Measurements from ENCODE around the gene RAI14.
"Not testable (repeated sequence)": the region's sequence is repeated elsewhere in the genome, so short reads cannot be mapped to it uniquely, and the experiment has no call there.

RAI14 gene

DNA sequence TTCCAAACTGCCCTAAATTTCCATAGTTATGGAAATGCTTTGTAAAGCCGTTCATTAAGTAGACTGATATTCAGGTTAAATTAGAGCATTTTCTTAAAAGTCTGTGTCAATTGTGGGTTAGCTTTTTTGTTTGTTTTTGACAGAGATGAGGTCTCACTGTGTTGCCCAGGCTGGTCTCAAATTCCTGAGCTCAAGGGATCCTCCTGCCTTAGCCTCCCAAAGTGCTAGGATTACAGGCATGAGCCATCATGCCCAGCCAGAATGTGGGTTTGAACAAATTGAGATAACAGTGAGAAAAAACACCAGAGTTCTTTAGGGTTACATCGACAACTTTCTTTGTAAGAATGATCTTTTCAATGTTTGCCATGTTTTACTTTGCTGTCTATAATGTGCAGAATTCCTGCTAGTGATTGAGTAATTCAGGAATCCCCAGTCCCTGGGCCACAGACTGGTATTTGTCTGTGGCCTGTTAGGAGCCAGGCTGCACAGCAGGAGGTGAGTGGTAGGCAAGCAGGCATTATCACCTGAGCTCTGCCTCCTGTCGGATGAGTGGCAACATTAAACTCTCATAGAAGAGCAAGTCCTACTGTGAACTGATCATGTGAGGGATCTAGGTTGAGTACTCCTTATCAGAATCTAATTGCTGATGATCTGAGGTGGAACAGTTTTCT lies 80.5 kb downstream of the RAI14 start:
- DNase-seq, result no peak

- DNase-seq, result no peak
Measured at GRCh38 chr5:34737731-34738130, 81.6 kb downstream of the RAI14 start.

GRCh38 chr5:34738381-34738780 lies 82.3 kb downstream of the RAI14 start:
- no peak for DNase-seq

- DNase-seq, result no peak
Measured at GRCh38 chr5:34740389-34740806, 84.3 kb downstream of the RAI14 start.

GRCh38 chr5:34742061-34742460 lies 85.9 kb downstream of the RAI14 start:
- no peak for DNase-seq

DNA sequence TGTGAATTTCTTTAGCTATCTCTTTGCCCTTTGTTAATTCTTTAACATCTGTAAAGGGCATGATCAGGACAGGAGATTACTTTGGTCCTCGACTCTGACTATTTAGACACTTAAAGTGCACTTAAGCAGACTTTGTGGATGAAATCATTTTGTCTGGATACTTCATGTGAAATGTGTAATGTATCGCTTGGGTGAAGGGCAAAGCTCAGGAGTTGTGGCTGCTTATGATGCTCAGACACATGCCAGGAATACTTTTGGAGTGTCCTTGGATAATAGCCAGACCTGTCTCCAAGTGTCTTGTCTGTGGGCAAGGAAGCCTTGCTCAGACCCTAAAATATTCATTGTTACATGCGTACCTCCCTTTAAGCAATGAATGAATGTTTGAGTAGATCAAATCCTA lies 87.8 kb downstream of the RAI14 start:
- no peak for DNase-seq

DNA sequence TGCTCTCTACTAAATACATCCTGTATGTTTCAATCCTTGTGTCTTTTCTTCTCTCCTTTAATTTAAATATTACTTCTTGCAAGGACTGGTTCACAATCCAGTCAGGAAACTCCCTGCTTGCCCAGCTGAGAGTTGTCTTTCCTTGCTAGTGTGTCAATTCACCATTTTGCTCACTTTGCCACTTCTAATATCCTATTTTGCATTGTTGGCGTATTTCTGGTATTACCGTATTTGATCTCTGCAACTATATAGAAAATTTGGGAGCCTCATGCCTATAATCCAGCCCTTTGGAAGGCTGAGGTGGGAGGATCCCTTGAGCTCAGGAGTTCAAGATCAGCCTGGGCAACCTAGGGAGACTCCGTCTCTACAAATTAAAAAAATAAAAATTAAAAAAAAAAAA lies 92.3 kb downstream of the RAI14 start:
- DNase-seq, result no peak

GRCh38 chr5:34749431-34749873 lies 93.3 kb downstream of the RAI14 start:
- DNase-seq, result no peak

DNA sequence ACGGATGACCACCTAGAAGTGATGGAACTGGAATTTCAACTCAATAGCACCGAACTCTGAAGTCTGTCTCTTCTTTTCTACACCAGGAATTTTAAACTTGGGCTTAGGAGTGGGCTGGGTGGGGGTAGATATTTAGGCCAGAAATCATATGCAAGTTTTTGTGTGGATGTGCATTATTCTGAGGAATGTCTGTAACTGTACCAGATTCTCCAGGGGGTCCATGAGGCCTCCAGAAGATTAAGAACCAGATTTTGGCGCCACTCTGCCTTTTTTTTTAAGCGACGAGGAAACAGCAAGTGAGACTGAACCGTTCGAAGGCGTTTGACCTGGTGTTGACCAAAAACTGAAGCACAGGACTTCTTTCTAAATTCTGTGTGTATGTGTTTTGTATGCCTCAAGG lies 94.1 kb downstream of the RAI14 start:
- DNase-seq, result no peak

DNA sequence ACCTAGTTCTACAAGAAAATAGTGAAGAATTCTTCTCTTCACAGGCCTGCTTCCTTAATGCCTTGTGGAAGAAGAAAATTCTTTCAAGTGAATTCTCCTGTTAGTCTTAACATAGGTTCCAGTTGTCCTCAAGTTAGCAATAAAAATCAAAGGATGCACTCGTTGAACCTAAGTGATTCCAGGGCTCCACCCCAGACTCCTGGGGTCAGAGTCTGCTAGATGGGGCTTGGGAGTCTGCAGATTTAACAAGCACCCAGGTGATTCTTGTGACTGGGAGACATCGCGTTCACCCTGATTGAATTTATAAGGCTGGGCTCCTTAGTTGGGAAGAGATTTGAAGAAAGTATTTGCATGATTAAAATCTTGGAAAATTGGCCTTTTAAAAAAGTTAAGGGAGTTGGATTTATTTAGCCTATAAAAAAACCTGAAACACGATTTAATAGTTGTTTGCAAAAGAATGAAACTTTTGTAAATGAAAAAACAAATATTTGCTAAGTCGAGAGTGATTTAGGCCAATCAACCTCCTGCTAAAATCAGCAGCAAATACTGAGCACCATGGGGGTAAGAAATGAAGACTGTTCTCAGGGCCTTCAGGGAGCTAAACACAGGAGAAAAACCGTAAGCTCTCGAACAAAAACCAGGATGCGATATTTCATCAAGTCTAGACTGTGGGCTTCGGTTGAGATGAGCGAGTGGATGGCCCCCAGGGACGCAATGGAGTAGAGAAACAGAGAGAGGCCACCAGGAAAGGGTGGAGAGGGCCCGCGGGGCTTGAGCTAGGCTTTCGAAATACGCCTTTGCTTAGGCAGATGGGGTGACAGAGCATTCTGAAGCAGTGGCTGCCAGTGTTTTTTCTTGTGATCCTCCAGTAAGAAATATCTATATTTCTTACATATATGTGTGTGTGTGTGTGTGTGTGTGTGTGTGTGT lies 95.9 kb downstream of the RAI14 start:
- DNase-seq, result no peak

DNA sequence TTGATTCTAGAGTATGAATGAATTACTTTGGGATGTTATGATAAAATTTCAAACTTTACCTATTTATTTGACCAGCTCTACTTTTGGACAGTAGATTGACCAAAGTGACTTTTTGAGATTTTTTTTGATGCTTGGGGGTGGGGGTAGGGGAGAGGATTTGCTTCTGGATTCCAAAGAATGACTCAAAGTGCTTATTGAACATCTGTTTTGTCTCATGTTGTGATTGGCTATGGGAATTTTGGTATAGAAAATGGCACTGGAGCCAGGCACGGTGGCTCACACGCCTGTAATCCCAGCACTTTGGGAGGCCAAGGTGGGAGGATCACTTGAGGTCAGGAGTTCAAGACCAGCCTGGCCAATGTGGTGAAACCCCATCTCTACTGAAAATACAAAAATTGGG lies 97.1 kb downstream of the RAI14 start:
- not testable (repeated sequence) for DNase-seq

- no peak for DNase-seq
Measured at GRCh38 chr5:34755926-34756325, 99.8 kb downstream of the RAI14 start.

GRCh38 chr5:34756781-34757624 lies 100.9 kb downstream of the RAI14 start:
- DNase-seq, result no peak

- no peak for DNase-seq
Measured at GRCh38 chr5:34758514-34758913, 102.4 kb downstream of the RAI14 start.

GRCh38 chr5:34759213-34759612 lies 103.1 kb downstream of the RAI14 start:
- DNase-seq, result not testable (repeated sequence)

GRCh38 chr5:34765662-34766061 lies 109.5 kb downstream of the RAI14 start:
- DNase-seq, result no peak

DNA sequence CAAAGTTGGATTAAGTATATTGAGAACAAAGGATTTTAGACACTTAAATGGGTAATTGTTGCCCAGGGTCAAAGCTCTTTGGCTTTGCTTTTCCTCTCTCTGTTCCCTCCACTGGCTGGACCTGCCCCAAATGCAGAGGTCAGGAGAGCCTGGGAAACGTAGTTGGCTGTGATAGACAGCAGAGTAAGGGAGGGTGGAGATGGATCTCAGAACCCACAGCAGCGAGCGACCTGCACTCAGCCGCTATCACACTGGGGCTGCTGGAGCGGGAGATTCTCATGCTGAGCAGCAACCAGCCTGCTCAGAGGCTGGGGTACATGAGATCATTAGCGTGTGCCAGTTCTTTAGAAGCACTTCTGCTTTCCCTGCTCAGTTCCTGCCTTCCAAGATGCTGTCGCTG lies 111.1 kb downstream of the RAI14 start:
- DNase-seq, result no peak

- DNase-seq, result no peak
Measured at GRCh38 chr5:34770486-34770885, 114.4 kb downstream of the RAI14 start.

GRCh38 chr5:34771076-34771475 lies 114.9 kb downstream of the RAI14 start:
- DNase-seq, result no peak

- no peak for DNase-seq
Measured at GRCh38 chr5:34772267-34773098, 116.4 kb downstream of the RAI14 start.

DNA sequence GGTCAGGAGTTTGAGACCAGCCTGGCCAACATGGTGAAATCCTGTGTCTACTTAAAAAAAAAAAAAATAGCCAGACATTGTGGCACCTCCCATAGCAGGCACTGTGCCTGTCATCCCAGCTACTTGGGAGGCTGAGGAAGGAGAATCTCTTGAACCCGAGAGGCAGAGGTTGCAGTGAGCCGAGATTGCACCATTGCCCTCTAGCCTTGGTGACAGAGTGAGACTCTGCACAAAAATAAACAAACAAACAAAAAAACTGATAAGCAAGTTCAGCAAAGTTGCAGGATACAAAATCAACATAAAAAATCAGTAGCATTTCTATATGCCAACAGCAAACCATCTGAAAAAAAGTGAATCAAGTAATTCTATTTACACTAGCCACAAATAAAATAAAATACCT lies 118.0 kb downstream of the RAI14 start:
- DNase-seq, result no peak

- not testable (repeated sequence) for DNase-seq
Measured at GRCh38 chr5:34774678-34775077, 118.5 kb downstream of the RAI14 start.
